Measurements from ENCODE around the gene THPO.
"Not testable (repeated sequence)": the region's sequence is repeated elsewhere in the genome, so short reads cannot be mapped to it uniquely, and the experiment has no call there.

The THPO gene

DNA sequence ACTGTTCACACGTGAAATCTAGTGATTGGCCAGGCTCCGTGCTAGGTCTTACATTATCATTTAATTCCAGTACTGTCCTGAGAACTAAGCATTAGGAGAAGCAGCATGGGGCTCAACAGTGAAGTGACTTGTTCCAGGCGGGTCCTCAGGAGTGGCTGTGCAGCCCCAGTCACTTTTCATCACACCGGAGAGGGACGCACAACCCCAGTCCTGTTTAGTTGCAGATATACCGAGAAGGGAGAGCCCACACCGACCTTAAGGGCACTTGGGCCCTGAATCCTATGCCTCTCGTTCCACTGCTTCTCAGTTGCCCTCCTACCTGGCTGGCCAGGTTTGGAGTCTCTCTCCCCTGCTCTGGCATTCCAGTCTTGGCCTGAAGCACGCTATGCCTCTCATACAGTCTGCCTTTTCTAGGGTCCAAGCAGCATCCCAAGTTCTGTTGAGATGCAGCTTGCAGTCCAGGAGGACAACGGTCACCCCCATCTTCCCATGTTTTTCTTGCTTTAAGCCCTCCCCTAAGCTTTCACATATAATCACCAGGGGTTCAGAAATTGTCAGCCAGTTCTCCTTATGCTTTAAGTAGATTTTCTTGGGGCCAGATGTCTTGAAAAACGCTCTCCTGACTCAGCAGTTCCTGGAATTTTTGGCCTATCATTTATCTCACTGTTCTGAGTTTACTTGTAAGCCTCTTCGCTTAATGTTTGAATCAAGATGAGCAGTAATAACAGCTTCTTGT is 30.5 kb downstream of the THPO start:
- DNase-seq: no peak

DNA sequence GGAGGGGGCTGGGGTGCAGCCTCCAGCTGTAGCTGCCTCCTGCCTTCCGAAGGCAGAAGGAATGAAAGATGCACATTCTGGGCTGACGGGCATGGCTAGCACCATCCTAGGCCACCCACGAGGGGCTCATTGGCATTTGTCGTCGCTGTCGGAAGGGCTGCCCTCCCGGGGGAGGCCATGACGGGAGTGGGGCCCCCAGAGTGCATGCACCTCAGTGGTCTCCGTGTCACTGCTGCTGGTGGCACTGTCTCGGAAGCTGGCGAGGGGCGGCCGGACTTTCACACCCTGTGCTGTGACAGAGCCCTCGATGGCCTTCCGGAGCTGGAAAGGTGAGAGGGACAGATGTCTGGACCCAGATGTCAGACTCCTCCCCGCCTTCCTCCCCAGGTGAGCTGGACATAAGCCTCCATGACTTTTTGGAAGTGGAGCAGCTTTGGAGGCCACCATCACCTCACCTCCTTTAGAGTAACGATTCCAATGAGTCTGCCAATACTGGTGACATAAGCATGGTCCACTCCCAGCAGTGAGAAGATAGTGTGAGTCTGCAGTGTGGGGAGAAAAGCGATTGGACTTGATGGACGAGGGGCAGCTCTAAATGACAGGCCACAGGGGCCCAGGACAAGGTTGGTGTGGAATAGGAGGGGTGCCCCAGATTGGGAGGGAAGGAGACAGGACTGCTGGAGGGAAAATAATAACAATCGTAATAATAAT is 31.4 kb downstream of the THPO start:
- DNase-seq: no peak

DNA sequence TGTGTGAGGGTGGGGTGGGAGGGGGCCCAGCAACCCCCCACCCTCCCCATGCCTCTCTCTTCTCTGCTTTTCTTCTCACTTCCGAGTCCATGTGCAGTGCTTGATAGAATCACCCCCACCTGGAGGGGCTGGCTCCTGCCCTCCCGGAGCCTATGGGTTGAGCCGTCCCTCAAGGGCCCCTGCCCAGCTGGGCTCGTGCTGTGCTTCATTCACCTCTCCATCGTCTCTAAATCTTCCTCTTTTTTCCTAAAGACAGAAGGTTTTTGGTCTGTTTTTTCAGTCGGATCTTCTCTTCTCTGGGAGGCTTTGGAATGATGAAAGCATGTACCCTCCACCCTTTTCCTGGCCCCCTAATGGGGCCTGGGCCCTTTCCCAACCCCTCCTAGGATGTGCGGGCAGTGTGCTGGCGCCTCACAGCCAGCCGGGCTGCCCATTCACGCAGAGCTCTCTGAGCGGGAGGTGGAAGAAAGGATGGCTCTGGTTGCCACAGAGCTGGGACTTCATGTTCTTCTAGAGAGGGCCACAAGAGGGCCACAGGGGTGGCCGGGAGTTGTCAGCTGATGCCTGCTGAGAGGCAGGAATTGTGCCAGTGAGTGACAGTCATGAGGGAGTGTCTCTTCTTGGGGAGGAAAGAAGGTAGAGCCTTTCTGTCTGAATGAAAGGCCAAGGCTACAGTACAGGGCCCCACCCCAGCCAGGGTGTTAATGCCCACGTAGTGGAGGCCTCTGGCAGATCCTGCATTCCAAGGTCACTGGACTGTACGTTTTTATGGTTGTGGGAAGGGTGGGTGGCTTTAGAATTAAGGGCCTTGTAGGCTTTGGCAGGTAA is 32.5 kb downstream of the THPO start:
- DNase-seq: peak; percentile 53 to 82

DNA sequence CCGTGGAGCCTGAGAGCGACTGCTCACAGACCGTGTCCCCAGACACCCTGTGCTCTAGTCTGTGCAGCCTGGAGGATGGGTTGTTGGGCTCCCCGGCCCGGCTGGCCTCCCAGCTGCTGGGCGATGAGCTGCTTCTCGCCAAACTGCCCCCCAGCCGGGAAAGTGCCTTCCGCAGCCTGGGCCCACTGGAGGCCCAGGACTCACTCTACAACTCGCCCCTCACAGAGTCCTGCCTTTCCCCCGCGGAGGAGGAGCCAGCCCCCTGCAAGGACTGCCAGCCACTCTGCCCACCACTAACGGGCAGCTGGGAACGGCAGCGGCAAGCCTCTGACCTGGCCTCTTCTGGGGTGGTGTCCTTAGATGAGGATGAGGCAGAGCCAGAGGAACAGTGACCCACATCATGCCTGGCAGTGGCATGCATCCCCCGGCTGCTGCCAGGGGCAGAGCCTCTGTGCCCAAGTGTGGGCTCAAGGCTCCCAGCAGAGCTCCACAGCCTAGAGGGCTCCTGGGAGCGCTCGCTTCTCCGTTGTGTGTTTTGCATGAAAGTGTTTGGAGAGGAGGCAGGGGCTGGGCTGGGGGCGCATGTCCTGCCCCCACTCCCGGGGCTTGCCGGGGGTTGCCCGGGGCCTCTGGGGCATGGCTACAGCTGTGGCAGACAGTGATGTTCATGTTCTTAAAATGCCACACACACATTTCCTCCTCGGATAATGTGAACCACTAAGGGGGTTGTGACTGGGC is 33.3 kb downstream of the THPO start:
- DNase-seq: no peak

DNA sequence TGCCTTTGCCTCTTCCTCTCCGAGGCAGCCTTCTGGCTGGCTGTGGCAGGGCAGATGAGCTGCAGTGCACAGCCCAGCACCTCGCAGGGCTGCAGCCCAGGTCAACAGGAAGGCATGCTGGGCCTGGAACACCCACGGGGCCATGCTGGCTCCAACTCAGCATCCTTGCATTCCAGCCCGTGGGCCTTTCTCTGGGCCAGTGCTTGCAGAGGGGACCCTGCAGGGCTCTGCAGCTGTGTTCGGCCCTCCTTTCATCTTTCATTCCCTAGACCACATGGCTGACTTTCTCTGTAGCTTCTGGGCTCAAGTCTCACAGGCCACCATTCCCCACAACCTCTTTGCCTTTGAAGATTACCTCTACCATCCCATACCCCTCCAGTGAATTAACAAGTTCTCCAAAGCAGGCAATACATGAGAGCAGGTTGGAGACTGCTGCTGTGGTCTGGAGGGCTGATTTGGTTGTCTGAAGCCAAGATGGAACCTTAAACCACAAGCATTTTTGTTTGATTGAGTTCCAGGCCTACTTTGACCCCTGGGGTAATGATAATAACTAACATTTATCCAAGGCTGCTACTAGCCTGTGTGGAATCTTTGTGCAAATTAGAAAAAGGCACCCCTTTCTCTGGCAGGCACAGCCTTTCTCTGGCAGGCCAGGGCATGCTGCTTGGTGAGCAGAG is 34.7 kb downstream of the THPO start:
- no peak for DNase-seq

DNA sequence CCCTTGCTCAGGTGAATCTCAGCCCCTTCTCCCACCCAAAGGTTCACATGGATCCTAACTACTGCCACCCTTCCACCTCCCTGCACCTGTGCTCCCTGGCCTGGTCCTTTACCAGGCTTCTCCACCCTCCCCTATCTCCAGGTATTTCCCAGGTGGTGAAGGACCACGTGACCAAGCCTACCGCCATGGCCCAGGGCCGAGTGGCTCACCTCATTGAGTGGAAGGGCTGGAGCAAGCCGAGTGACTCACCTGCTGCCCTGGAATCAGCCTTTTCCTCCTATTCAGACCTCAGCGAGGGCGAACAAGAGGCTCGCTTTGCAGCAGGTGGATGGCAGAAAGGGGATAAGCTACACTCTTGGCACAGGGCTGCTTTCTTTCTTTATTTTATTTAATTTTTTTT is 36.1 kb downstream of the THPO start:
- DNase-seq: no peak

DNA sequence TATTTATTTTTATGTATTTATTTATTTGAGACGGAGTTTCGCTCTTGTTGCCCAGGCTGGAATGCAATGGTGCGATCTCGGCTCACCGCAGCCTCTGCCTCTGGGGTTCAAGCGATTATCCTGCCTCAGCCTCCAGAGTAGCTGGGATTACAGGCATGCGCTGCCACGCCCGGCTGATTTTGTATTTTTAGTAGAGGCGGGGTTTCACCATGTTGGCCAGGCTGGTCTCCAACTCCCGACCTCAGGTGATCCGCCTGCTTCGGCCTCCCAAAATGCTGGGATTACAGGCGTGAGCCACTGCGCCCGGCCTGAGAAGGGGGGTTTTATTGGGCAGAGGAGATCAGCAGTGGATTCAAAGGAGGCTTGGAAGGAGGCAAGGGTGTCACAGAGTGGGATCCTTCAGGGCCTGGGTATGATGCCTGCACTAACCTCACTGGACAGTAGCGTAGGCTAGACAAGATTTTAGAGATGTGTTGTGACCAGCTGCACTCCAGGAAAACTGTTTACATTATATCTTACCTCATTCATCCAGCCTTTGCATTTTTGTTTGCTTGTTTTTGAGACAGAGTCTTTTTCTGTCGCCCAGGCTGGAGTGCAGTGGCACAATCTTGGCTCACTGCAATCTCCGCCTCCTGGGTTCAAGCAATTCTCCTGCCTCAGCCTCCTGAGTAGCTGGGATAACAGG is 38.4 kb downstream of the THPO start:
- DNase-seq: not testable (repeated sequence)

DNA sequence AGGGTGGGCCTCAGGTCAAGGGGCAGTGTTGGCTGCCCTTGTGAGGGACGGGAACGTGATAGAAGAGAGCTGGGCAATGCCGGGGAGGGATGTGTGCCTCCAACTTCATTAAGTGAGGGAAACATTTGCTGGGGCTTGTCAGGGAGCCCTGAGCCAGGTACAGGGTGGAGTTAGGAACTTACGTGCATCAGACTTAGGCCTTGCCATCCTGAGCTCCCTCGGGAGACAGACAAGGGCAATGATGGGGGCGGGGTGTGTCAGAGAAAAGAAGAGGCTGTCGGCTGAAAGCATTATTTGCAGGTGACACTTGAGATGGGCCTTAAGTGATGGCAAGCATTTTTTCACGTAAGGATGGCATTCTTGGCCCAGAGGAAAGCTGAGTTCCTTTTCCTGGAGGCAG is 39.0 kb downstream of the THPO start:
- DNase-seq: no peak

DNA sequence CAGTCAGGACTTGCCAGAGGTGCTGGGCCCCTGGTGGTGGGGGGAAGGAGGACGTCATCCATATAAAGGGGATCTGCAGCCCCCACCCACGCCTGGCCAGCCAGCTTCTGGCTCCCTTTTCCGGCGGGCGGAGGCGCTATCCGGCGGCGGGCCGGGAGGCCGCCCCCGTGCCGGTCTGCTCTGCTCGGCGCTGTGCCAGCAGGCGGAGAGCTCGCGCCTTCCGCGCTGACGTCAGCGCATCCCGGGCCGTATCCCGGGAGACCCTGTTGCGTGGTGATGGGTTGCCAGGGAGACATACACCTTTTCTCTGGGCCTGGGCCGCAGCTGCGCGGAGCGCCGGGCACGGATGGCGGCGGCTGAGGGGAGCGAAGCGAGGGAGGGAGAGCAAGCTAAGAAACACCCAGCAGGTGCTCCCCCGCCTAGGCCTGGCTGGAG is 39.5 kb downstream of the THPO start:
- DNase-seq: no peak

DNA sequence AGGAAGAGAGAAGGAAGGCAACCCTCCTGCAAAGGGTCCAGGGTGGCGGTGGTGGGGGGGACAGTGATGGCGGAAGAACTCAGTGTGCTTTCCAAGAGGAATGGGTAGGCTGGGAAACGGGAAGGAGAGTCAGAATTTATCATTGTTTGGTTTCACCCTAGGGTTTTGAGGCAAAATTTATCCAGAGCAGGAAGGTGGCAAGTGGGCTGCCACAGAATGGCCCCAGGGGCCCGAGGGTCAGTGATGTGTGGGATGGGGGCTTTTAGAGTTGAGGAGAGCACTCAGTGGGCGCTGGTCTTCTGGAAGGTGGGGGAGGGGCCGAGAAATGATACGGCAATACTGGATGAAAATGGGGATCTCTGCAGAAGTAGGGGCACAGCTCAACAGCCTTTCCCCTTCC is 40.0 kb downstream of the THPO start:
- no peak for DNase-seq

DNA sequence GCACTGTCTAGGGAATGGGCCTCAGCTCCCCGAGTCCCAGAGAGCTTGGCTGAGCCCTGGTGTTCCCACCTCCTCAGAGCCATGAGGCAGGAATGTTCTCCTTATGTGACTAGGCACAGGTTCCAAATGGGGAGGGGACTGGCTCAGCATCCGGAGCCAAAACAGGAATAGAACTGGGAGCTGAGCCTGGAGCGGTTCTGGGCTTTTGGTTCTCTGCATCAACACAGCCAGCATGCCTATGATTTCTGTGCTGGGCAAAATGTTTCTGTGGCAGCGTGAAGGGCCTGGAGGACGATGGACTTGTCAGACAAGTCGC is 40.6 kb downstream of the THPO start, which contains the start of gene FAM131A:
TSS of gene FAM131A (plus strand) at position 202 of the 316 bp plus-strand sequence. CDS start at position 233, 31 bp downstream.
- DNase-seq: no peak

DNA sequence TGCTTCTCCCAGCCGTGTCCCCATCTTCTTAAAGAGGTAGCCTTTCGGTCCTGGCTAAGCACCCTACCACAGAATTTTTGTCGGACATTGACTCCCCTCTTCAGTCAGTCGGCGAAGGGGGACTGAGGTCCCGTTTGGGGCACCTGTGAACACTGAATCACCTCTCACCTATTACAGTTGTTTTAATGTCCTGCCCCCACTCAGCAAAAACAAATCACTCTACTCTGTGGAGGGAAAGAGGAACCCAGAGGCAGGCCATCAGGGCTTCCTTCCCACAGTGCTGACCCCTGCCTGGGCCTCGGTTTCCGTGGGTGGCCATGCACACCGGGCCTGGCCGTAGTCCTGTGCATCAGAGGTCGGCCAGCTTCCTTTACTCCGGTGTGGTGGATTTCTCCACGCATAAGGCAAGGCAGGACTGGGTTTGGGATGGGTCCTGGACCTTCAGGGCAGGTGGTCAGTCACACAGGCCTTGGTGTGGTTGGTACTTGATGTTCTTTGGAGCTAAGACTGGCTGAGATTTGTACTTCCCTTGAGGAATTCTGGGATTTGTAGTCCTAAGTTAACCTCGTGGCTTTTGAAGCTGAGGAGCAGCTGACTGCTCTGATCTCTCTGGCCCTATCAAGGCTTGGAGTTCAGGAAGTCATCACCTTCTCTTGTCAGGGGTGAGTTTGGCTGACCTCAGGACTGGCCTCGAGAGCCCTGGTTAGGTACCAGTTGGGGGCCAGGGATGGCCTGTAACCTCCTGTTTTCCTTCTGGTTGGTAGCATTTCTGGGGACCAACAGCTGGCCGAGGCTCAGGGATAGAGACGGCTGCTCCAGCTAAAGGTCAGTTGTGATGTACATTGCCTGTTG is 41.2 kb downstream of the THPO start:
- peak; percentile 32 to 48 for DNase-seq

DNA sequence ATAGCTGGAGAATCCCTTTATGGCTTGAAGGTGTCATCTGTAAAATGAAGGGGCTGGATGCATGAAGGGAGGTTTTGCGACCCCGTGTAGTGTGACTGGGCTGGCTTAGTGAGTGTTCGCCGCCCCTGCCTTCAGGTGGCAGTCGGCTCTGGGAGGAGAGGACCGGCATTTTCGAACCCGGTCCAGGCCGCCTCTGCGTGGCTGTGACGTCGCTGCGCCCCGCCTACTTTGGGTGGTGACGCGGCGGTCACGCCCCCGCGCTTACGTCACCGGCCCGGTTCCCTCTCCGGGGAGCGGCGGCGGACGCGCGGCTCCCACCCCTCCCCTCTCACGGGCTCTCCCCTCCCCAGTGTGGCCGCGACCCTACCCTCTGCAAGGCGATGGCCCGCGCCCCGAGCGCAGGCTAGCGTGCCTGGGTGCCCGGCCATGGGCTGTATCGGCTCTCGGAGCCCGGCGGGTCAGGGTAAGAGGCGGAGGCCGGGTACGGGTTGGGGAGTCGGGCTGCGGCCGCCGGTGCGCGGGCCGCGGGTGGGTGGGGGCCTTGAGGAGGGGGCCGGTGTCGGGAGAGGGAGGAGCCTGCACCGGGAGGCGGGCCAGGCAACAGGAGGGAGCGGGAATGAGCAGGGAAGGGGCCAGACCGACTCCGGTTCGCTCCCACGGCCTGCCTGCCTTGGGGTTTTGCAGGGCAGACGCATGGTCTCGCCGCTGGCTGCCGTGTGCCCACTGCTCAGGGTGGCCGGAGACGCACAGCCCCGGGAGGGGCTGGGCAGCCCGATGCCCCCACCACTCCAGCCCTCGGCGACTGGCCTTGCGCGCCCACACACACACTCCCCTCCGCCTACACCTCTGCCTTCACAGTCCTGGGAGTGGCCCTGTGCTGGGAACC is 42.1 kb downstream of the THPO start:
- peak; percentile 65 to 76 for DNase-seq

DNA sequence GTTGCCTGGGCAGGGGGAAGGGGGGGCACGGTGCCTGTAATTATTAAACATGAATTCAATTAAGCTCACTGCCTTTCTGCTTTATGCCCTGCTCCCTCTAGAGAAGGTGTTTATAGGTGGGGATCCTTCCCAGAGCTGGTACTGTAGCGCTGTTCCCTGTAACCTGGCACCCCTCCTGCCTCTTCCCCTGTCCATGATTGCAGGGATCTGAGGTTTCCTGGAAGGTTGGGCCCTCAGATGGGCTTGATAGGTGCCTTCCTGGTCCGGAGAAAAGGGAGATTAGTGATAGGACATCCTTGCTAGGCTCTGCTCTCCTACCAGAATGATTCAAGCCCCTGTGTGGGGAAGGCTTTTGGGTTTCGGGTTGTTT is 42.7 kb downstream of the THPO start:
- DNase-seq: peak; percentile 60 to 65

DNA sequence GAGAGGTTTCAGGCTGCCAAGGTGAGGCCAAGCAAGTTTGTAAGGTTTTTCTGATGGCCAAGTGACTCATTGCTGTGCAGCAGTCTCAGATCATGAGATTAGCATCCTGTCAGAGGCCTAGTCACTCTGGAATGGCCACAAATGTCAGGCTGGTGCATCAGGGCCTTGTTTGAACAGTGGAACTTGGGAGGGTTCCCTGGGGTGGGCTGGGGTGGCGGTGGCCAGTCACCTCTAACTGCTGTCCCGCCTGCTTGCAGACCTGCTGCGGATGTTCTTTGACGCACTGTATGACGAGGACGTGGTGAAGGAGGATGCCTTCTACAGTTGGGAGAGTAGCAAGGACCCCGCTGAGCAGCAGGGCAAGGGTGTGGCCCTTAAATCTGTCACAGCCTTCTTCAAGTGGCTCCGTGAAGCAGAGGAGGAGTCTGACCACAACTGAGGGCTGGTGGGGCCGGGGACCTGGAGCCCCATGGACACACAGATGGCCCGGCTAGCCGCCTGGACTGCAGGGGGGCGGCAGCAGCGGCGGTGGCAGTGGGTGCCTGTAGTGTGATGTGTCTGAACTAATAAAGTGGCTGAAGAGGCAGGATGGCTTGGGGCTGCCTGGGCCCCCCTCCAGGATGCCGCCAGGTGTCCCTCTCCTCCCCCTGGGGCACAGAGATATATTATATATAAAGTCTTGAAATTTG is 43.4 kb downstream of the THPO start:
- peak; percentile 65 to 82 for DNase-seq

DNA sequence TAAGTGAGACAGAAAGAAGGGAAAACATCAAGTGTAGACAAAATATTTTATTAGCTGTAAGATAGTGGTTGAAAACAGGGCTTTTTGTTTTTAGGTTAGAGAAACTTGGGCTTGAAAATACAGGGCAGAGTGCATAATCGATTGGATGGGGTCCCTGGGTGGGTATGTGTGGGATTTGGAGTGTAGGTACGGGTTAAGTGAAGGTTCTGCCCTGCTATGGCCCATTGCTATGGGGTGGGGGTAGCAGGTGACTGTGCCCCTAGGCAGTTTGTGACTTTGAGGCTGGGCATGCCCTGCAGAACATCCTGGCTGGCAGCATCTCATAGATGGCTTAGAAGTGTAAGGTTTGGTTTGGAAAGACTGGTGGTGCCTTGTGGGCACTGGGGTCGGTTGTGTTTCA is 44.3 kb downstream of the THPO start:
- DNase-seq: no peak

DNA sequence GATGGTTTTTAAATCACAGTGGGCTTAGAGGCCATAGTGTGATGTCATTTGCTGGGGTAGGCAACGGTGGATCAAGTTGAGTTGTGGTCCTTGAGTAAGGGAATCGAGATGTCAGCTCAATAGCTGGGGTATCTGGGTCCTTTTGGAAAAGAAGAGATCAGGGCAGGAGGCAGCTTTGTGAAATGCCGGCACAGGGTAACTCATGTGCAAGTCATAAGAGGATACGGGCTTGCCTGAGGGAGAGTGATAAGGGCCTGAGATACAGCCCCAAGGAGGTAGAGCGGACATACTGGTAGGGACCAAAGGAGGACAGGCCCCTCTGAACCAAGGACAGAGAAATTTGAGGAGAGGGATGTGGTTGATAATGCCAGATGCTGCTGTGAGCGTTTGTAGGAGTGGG is 44.8 kb downstream of the THPO start:
- DNase-seq: no peak

DNA sequence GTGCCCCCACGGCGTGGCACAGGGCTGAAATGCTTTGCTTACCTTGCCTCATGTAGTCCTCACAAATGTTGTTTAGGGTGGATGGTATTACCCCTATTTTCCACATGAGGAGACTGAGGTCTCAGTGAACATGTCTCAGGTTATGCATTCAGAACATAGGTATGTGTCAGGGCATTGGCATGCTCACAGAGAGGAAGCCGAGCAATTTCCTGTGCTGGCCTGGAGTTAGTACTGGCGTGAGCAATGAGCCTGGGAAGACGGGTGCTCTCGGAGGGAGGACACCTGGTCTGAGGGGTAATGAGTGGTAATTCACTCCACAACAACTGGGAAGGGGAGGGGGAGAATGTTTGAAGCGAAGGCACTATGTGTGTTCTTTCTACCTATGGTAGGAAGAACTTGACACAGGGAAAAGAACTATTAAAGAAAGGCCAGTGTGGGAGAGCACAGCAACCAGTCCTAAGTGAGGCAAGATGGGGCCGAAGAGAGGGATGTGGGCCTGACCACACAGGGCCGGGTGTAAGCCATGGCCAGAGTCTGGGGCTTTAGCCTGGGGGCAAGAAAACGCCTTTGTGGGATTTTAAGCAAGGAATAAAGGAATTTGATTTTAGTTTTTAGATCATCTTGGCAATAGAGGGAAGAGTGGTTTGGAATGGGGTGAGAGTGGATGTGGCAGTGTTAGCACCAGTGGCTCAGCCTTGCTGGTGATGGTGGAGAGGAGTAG is 45.5 kb downstream of the THPO start:
- peak; percentile 75 to 87 for DNase-seq

All from SW 1271 (cell line).